Psoas muscle (tissue), 8 donors: ENCODE results near the gene TARS2. TPM values are rescaled to one million over a fixed set of nuclear protein-coding genes. Genes with fewer than 3 reads are reported as not detected.

ENCODE experiments used
- ATAC-seq, 4 donors: fragments of 200-7000 bp; cut with Tn5 transposase; one replicate each; pipeline ENCODE4 v1.9.1; 2020; ENCODE audit warnings: moderate library complexity in 3 of 4, mild to moderate bottlenecking in 2 of 4
- DNase-seq, 2 donors: peaks; one replicate each; pipeline ENCODE4 v3.0.0-alpha.2; 2020
- H3K27ac ChIP-seq: fragments of 200-600 bp; one replicate; pipeline ENCODE4 v1.8.0; 2022
- H3K27me3 ChIP-seq, 3 donors: fragments of 200-600 bp in 1 of 3; one replicate each; pipeline versions ENCODE4 v1.6.1 to v1.8.0; 2013 to 2022; ENCODE audit warnings: low read length in 2 of 3, mild to moderate bottlenecking in 2 of 3, moderate library complexity in 1 of 3; ENCODE audit not compliant: insufficient read depth in 3 of 3
- H3K36me3 ChIP-seq, 2 donors: fragments of 200-600 bp in 1 of 2; one replicate each; pipeline versions ENCODE4 v1.6.1 to v1.8.0; 2013 to 2022; ENCODE audit warnings: low read depth in 1 of 2, mild to moderate bottlenecking in 1 of 2, moderate library complexity in 1 of 2; ENCODE audit not compliant: insufficient read depth in 1 of 2
- H3K4me1 ChIP-seq: fragments of 200-600 bp; one replicate; pipeline ENCODE4 v1.8.0; 2022
- H3K4me3 ChIP-seq: fragments of 200-600 bp; one replicate; pipeline ENCODE4 v1.8.0; 2022; ENCODE audit warnings: mild to moderate bottlenecking
- H3K9me3 ChIP-seq: fragments of 200-600 bp; one replicate; pipeline ENCODE4 v1.8.0; 2022
- CTCF ChIP-seq: fragments of 200-600 bp; IDR thresholded peaks from one replicate; pipeline ENCODE4 v1.8.0; 2022; ENCODE audit warnings: antibody characterized with exemption
- WGBS, 3 donors: extraction: QIAGEN DNeasy Blood & Tissue Kit; methylation state at CpG; one replicate each; pipeline versions ENCODE4 v1.1.6 to v1.1.7; 2013; 5-methylcytosine and 5-hydroxymethylcytosine counted together
- intact Hi-C, 2 donors: fragments of 100-400 bp; cut with DNase I; formaldehyde crosslinking; loops; one replicate each; pipeline versions ENCODE4 v1.11.0 to v1.14.2; 2022
- polyA plus RNA-seq, 3 donors: library from polyadenylated mRNA; stranded (reverse); fragments of 200-250 nt; gene quantifications; one replicate each; pipeline ENCODE4 v1.2.3, GENCODE V29; 2013
- total RNA-seq, 4 donors: library from RNA; stranded (reverse); fragmentation: NEBNext Ultra II Directional in 2 of 4; extraction: Animal tissue kit (Norgen Biotek cat#: 25700) in 2 of 4; gene quantifications; one replicate each; pipeline versions ENCODE4 v1.2.1 to v1.2.4, GENCODE V29; 2021 to 2023
- donor health status: healthy with polysubstance abuse.
- donor health status: DM: no; HTN: no; CAD: no; lungs with moderate emphysema.
- donor health status: Bipolar disorder and iron deficiency.
- donor health status: healthy.
- donor health status: DM: yes; HTN: yes; CAD: no.
- donor health status: DM: no; HTN: no; CAD: no.
- donor health status: DM: no; HTN: no; CAD: no.
- donor health status: DM: yes; HTN: yes; CAD: no.

Gene TARS2
- total and polyA plus RNA-seq, 7 donors: 9.6 to 44.5 (median 24.0) TPM

DNA sequence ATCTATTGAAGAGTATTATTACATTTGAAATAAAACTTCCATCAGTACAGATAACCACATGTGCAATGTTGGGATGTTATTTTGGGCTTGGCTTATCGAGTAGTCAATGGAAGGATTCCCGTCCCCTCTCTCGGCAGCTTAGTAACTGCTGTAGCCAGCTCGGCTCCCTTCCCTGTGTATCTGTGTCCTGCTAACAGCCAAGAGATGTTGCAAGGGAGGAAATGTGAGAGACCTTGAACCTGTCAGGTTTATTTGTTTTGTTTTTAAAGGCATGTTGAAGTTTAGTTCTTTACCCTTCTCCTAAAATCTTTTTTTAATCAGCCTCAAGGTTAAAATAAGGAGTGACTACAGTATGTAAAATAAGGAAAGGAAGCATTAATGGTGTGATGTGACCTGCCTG lies 13.6 kb upstream of the TARS2 start:
- intact Hi-C loops: loop anchor here in 1 of 2 donors (10.0 kb wide), 1 partner anchor 151 kb away; the partner anchor contains the start of gene ENSA

GRCh38 chr1:150474869-150475268 lies 12.3 kb upstream of the TARS2 start:
- Histone ChIP-seq H3K36me3 (peaks cover 2 to 28% of the 10 kb centered on the region in 2 donors), H3K27me3 (no peaks in the 10 kb centered on the region), H3K4me3 (peak overlapping the region; percentile 2), H3K27ac (peak overlapping the region; percentile 81), H3K4me1 (peaks cover 54% of the 10 kb centered on the region), H3K9me3 (no peaks in the 10 kb centered on the region)
- intact Hi-C loops: loop anchor here in 1 of 2 donors (5.0 to 10.0 kb wide), 2 partner anchors 42 to 150 kb away; partner anchors contain the start of genes ENSA and FALEC
- no peak for ATAC-seq
- no peak for DNase-seq
- TF ChIP-seq CTCF: no peak
- 61 to 68% (median 67%) methylated on average over 4 of the region's 4 CpGs for WGBS, 3 donors

More for the DNA sequence above, 13.6 kb upstream of the TARS2 start:
- Histone ChIP-seq H3K4me3 (no peak overlapping the region), H3K27ac (peak overlapping the region; percentile 81), H3K27me3 (no peaks in the 10 kb centered on the region), H3K9me3 (no peaks in the 10 kb centered on the region), H3K4me1 (peaks cover 54% of the 10 kb centered on the region), H3K36me3 (peaks cover 2 to 30% of the 10 kb centered on the region in 2 donors)
- ATAC-seq (peak; percentile 79 to 84 (median 81)), DNase-seq (peak; percentile 30 to 72)
- 14 to 45% (median 38%) methylated on average over 4 of the region's 4 CpGs for WGBS, 3 donors
- no peak for TF ChIP-seq CTCF

DNA sequence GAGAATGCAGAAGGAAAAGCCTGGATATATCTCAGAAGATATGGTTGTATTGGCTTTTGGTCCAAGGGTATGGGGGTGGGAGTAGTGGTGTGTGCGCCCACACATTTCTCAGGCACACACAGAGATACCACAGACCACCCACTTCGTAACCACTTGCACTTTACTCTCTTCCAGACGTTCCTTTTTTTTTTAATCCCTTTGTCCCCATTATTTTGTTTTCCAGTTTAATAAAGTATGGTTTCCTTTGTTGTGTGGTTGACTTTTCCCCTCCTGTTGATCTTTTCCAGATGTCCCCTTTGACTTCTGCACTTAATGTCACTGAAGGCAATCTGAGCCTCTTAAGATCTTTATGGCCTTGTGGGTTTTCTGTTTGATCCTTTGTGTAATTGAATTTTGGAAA lies 10.5 kb upstream of the TARS2 start:
- ATAC-seq: no peak
- WGBS, 3 donors: 59 to 72% (median 64%) methylated on average over 3 of the region's 3 CpGs
- H3K27me3 ChIP-seq: no peaks in the 10 kb centered on the region
- peaks cover 0 to 9% of the 10 kb centered on the region in 2 donors for H3K36me3 ChIP-seq
- no peak for TF ChIP-seq CTCF
- no peaks in the 10 kb centered on the region for H3K9me3 ChIP-seq
- H3K27ac ChIP-seq: peak overlapping the region; percentile 81
- H3K4me1 ChIP-seq: peaks cover 54% of the 10 kb centered on the region
- H3K4me3 ChIP-seq: no peak overlapping the region
- DNase-seq: no peak
- intact Hi-C loops: loop anchor here in 1 of 2 donors (5.0 to 10.0 kb wide), 2 partner anchors 41 to 148 kb away; partner anchors contain the start of genes ENSA and FALEC

- Histone ChIP-seq H3K36me3 (peaks cover 0 to 3% of the 10 kb centered on the region in 2 donors), H3K27me3 (no peaks in the 10 kb centered on the region), H3K4me3 (no peak overlapping the region), H3K9me3 (no peaks in the 10 kb centered on the region), H3K4me1 (peaks cover 54% of the 10 kb centered on the region), H3K27ac (peak overlapping the region; percentile 81)
- no peak for TF ChIP-seq CTCF
- DNase-seq: peak; percentile 26 to 81
- WGBS, 3 donors: 29 to 37% (median 33%) methylated on average over 1 of the region's 1 CpG
- ATAC-seq: peak; percentile 90 to 96 (median 94)
- intact Hi-C loops: loop anchor here in 1 of 2 donors (5.0 to 10.0 kb wide), 2 partner anchors 40 to 147 kb away; partner anchors contain the start of genes ENSA and FALEC
These were observed 9.9 kb upstream of the TARS2 start for GRCh38 chr1:150477320-150477719.
